ENCODE results near the gene ATF7.
A peak's percentile ranks its signal among the peaks of the same experiment; 100 is the strongest.
"Not testable (repeated sequence)": the region's sequence is repeated elsewhere in the genome, so short reads cannot be mapped to it uniquely, and the experiment has no call there.

Gene ATF7

GRCh38 chr12:53625946-53626701 is at the start of gene ATF7:
ATF7 (minus strand) TSS chr12:53626382; CDS start chr12:53601000, 25,382 bp downstream.
- DNase-seq (ENCODE audit: low read depth in 2 of 2), result peak; percentile 95 to 96

- no peak for DNase-seq (ENCODE audit: low read depth in 2 of 2)
These were observed 49.0 kb upstream of the ATF7 start for GRCh38 chr12:53674977-53675700.

GRCh38 chr12:53670971-53671370 is 44.8 kb upstream of the ATF7 start:
- DNase-seq (ENCODE audit: low read depth in 2 of 2), result no peak

- no peak for DNase-seq (ENCODE audit: low read depth in 2 of 2)
These were observed 44.1 kb upstream of the ATF7 start for GRCh38 chr12:53670308-53670707.

- no peak for DNase-seq (ENCODE audit: low read depth in 2 of 2)
These were observed 40.9 kb upstream of the ATF7 start for GRCh38 chr12:53667080-53667479.

GRCh38 chr12:53664936-53665335 is 38.8 kb upstream of the ATF7 start:
- no peak for DNase-seq (ENCODE audit: low read depth in 2 of 2)

- no peak for DNase-seq (ENCODE audit: low read depth in 2 of 2)
These were observed 38.0 kb upstream of the ATF7 start for GRCh38 chr12:53664191-53664590.

- DNase-seq (ENCODE audit: low read depth in 2 of 2), result no peak
These were observed 33.9 kb upstream of the ATF7 start for GRCh38 chr12:53660041-53660440.

- no peak for DNase-seq (ENCODE audit: low read depth in 2 of 2)
These were observed 33.4 kb upstream of the ATF7 start for GRCh38 chr12:53659571-53659981.

- DNase-seq (ENCODE audit: low read depth in 2 of 2), result no peak
These were observed 32.9 kb upstream of the ATF7 start for GRCh38 chr12:53659011-53659551.

GRCh38 chr12:53657041-53657440 is 30.9 kb upstream of the ATF7 start:
- DNase-seq (ENCODE audit: low read depth in 2 of 2), result no peak

- no peak for DNase-seq (ENCODE audit: low read depth in 2 of 2)
These were observed 27.4 kb upstream of the ATF7 start for GRCh38 chr12:53653595-53653994.

GRCh38 chr12:53652366-53652765 is 26.2 kb upstream of the ATF7 start:
- no peak for DNase-seq (ENCODE audit: low read depth in 2 of 2)

- DNase-seq (ENCODE audit: low read depth in 2 of 2), result no peak
These were observed 25.6 kb upstream of the ATF7 start for GRCh38 chr12:53651737-53652136.

GRCh38 chr12:53646300-53646699 is 20.1 kb upstream of the ATF7 start:
- not testable (repeated sequence) for DNase-seq (ENCODE audit: low read depth in 2 of 2)

- no peak for DNase-seq (ENCODE audit: low read depth in 2 of 2)
These were observed 19.0 kb upstream of the ATF7 start for GRCh38 chr12:53645165-53645564.

- DNase-seq (ENCODE audit: low read depth in 2 of 2), result no peak
These were observed 18.0 kb upstream of the ATF7 start for GRCh38 chr12:53644133-53644532.

- DNase-seq (ENCODE audit: low read depth in 2 of 2), result no peak
These were observed 17.2 kb upstream of the ATF7 start for GRCh38 chr12:53643232-53643979.

- no peak for DNase-seq (ENCODE audit: low read depth in 2 of 2)
These were observed 11.9 kb upstream of the ATF7 start for GRCh38 chr12:53638057-53638456.

GRCh38 chr12:53636641-53637040 is 10.5 kb upstream of the ATF7 start:
- no peak for DNase-seq (ENCODE audit: low read depth in 2 of 2)

- not testable (repeated sequence) for DNase-seq (ENCODE audit: low read depth in 2 of 2)
These were observed 9.5 kb upstream of the ATF7 start for GRCh38 chr12:53635708-53636107.

- DNase-seq (ENCODE audit: low read depth in 2 of 2), result no peak
These were observed 5.5 kb upstream of the ATF7 start for GRCh38 chr12:53631721-53632120.

Data from stimulated activated CD8-positive, alpha-beta memory T cell treated with anti-CD3 and anti-CD28 coated beads, Interleukin-2, amount 100 ng/mL, for 1 hour (primary cell).